Fibroblast of lung (primary cell): ENCODE data around the gene ZC3H10.

Experiments
- CTCF ChIP-seq, 2 donors: IDR thresholded peaks in 1 of 2; conservative IDR thresholded peaks in 1 of 2; 1 replicate in 1 of 2; 2 replicates in 1 of 2; pipeline ENCODE4 v1.5.1; 2011 to 2012; ENCODE audit warnings: low read length in 2 of 2, control low read depth in 1 of 2, inconsistent platforms in 1 of 2, low read depth in 1 of 2, mild to moderate bottlenecking in 1 of 2
- EZH2 ChIP-seq: IDR thresholded peaks from 2 replicates; pipeline ENCODE4 v1.5.1; 2012; ENCODE audit warnings: low read length, control low read depth, mild to moderate bottlenecking; ENCODE audit errors: missing control alignments

GRCh38 chr12:56162468-56163290, 44.6 kb downstream of the ZC3H10 start:
- TF ChIP-seq CTCF (conservative IDR thresholded peaks at IDR 0.05 in 1 of 2, IDR thresholded peaks at IDR 0.05 in 1 of 2; ENCODE audit: low read depth in 1 of 2, low read length in 2 of 2) (no peak), EZH2 (no peak)
